ENCODE measurements around the gene ARPC1B.

- TF ChIP-seq CTCF (IDR thresholded peaks at IDR 0.05) (no peak), EZH2 (IDR thresholded peaks at IDR 0.05; ENCODE audit: borderline replicate concordance, insufficient read depth, low read depth, low read length, poor library complexity, severe bottlenecking) (no peak)
These were observed 13.4 kb downstream of the ARPC1B start for GRCh38 chr7:99387912-99388311.

Data from B cell (primary cell).